GM21529 (cell line): Measurements from ENCODE around the gene ARHGAP21.
A peak's percentile ranks its signal among the peaks of the same experiment; 100 is the strongest.
"Not testable (repeated sequence)": the region's sequence is repeated elsewhere in the genome, so short reads cannot be mapped to it uniquely, and the experiment has no call there.

Experiments used
- ATAC-seq: cut with Tn5 transposase; IDR thresholded peaks from one replicate; pipeline ENCODE4 v1.9.1; 2021; ENCODE audit not compliant: unreplicated experiment

The ARHGAP21 gene

DNA sequence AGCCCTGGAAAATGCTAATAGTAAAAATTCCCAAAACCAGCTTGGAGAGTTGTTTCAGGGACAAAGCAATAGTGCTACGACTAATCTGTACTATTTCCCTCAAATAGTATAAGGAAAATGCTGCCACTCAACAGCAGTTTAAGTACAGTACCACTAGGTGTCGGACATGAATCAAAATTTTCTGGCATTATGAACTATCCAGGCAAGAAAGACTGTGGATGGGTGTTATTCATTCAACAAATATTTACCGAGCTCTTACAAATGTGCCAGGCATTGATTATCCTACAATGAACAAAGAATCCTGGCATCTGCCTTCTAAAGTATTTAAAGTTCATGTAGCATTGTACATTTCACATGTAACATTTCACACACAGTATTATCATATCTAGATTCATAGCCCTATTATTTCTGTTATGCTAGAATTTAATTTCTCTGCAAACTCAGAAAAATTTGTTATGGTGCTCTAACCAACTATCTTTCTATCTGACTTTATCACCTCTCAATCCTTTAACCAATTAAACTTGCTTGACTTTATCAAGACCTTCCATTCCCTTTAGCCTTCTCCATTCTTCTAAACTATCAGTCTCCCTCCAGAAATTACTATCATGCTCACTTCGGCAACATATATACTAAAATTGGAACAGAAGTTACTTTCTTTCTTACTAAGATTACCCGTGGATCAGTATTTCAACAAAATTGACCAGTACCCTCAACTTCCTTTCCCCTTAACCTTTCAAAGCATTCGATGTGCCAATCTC is 80.6 kb downstream of the ARHGAP21 start:
- peak; percentile 84 for ATAC-seq

DNA sequence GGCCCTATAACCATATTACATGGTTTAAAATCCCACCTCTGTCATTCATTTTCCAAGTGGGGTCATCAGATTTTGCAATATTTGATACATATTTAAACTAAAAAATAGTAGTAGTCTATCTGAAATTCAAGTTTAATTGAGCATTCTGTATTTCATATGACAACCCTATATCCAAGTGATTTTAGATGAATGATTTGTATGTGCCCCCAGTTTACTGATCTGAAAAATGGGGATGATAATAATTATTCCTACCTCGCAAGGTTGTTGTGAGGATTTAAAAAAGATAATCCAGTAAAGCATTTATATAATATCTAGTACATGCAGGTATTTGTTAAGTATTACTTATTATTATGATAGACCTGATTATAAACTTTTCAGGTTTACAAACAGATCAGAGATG is 84.6 kb downstream of the ARHGAP21 start:
- no peak for ATAC-seq

DNA sequence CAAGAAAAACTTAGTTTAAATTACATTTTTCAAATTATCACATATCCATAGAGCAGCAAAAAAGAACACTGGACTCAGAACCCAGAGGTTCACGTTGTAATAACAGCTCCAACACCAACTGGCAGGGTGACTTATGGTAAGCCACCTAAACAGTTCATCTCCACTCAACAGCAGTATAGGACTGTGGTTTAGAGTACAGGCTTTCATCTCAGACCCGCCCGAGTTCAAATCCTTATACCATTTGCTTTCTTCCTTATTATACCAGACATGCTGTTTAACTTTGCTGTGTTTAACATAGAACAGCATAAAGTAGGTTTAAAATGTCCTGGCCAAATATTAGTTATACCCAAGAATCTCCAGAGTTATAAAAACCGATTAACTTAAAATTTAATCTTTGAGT is 97.9 kb downstream of the ARHGAP21 start:
- no peak for ATAC-seq

DNA sequence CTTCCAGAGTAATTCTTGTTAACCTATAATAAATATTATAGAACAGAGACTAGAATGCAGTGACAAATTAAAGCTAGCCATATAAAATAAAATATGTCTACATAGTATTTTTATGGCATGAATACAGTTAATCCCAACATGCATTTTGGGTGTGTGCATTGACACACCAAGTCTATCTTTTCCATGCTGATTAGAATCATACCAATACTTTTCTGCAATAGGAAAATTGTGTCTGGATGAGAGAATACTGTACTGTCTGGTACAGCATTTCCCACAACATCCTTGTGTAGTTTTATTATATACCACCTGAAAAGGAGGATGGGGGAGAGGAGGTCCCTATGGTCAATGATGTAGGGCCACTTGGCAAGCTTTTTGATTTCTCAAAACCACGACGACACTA is 100.3 kb downstream of the ARHGAP21 start:
- no peak for ATAC-seq

DNA sequence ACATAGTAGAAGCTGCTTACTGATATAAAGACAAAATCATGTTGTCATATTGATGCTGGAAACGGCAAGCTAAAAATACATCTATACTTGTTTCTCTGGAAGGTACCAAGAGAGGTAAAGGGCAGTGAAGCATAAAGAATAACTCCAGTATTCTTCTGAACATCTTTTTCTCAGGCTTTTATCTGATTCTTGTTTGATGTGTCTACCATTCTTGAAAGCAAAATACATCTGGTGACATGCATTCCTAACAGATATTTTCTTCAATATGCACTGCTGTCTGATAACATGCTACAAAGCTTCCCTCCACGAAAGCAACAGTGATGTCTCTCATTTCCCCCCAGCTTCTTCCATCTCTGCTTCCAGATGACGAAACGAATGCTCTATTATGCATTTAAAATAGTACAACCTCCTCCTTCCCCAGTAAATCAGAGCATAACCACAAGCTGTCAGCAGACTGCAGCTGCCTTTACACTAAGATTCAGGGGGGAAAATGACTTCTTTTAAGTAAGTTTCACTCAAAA is 100.8 kb downstream of the ARHGAP21 start:
- no peak for ATAC-seq

DNA sequence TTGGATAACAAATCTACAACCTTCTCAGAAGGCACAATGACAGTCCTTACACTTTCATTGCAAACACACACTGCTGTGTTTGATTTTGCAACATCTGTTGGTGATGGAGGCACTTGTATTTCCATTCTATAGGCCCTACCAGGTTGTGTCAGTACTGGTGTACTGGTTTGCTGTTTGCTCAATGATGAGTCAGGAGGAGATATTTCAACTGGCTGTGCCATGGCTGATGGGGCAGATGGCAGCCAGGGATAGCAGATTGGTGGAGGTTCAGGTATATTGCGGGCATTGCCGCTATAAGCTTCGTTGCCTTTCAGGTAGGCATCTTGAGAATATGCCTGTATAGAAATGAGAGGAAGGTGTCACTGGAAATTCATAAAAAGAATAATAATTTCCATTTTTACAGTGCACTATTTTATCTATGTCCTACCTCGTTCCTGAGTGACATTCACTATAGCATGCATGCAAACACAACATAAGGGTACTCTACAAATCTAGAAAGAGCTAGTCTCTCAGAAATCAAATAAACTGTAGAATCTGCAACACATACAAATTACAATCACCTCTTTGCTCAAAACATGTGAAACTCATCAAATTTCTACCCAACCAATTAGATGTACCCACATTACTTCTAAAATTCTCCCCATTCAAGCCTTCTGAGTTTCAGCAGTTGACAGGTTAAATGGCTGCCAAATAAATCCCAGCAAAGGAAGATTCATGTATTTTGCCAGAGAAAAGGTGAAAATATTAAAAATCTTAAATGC is 102.5 kb downstream of the ARHGAP21 start:
- not testable (repeated sequence) for ATAC-seq

DNA sequence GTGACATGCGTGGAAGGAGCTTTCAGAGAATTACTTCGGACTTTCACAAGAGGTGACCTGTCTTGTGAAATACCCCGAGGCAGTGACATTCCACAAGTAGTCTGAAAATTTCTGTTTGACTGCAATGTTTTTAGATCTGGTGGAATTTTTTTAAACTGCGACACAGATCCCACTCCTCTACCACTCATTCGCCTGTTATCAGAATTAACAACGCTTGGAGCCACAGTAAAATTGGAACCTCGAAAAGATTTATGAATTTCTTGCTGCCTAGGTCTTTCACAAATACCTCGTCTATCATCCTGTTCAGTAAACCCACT is 103.7 kb downstream of the ARHGAP21 start:
- ATAC-seq = not testable (repeated sequence)

DNA sequence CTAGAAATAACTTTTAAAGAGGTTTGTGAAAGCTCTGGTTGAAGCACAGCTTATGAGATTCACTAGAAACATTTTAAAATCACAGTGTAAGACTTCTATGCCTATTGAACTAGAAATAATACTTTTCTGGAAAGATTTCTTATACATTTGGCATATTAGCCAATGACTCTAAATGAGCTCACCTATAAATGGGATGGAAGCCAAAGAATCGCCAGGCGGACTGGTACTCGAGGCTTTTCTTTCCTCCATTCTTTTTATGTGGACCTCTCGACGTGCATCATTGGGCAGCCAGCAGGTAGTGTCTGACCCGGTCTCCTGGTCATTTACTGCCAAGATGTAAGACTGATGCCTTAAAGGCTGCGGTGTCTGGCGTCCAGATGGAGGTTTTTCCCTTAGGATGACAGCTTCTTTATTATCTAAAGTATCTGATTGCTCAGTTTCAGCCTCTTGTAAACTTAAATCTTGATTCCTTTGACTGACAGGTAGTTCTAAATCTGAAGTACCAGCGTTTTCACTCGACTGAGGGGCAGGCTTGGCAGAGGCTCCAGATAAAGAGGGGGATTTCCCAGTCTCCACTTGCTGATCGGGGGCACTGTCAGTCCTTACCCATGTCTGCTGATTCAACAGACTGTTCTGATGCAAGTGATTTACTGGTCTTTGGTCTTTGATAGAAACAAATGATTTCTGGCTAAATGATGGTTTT is 104.2 kb downstream of the ARHGAP21 start:
- not testable (repeated sequence) for ATAC-seq

DNA sequence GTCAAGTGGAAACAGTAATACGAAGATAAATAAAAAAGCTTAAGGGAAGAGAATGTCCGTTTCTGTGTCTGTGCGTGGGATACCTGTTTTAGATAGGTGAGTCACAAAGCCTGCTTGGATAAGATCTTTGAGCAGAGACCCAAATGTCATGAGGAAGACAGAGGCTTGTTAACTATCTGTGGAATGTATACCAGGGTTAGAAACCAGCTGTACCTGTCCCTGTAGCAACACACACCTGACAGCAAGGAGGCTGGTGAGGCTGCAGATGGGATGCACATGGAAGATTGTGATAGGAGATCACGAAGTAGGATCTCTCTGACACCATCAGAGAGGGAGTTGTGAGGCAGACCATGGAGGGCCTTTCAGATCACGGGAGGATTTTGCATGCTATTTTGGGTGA is 105.3 kb downstream of the ARHGAP21 start:
- no peak for ATAC-seq

DNA sequence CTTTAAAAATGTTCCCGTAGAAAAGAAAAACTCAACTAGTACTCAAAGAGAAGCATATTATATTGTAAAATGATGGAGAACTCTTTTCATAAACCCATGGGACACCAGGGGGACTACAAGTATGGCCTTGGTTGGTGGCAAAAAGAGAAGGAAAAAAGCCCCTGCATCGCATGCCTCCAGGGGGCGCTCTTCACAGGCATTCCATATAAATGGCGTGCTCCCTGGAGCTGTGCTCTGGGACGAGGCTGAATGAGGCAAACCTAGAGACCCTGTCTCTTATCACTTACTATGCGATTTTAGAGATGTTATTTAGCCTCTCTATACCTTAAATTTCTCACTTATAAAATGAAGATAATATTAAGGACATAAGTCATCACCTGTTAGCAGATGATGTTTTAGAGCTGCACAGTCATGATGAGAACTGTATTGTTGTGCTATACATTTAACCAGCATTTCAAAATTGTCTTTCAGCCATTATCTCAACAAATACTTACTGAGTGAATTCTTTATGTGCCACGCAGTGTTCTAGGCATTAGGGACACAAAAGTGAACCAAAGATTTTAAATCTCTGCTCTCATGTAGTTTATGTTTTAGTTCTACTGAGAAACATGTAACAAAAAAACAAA is 105.8 kb downstream of the ARHGAP21 start:
- peak; percentile 79 for ATAC-seq

DNA sequence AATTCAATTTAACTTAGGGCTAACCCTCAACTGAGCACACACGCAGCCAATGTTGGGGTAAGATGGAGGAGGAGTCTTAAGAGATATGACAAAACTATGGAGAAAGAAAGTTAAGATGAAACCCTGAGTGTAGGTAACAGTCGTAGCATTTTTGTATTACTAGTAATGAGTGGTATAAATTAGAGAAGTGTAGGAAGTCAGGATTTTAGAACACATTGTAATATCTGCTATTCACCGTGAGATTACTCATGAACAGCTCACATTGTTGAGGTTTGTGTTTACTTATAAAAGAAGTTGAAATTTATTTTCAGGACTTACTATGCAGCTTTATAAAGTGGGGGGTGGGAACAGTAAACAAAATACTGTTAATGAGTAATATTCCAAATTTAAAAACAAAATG is 107.2 kb downstream of the ARHGAP21 start:
- no peak for ATAC-seq

DNA sequence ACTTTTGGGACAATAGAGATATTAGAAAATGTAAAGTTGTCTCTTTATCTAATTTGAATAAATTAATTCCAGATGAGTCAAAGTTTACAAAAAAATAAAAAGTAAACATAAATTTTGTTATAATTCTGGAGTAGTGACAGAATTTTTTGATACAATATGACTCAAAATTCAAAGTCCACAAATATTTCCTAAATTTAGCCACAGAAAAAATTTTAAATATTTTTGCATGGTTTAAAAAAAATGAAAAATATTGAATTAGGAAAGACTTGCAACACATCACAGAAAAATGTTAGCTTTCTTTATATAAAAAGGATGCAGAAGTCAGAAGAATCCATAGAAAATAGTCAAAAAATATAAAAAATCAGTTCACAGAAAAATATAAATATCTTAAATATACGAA is 117.7 kb downstream of the ARHGAP21 start:
- no peak for ATAC-seq

DNA sequence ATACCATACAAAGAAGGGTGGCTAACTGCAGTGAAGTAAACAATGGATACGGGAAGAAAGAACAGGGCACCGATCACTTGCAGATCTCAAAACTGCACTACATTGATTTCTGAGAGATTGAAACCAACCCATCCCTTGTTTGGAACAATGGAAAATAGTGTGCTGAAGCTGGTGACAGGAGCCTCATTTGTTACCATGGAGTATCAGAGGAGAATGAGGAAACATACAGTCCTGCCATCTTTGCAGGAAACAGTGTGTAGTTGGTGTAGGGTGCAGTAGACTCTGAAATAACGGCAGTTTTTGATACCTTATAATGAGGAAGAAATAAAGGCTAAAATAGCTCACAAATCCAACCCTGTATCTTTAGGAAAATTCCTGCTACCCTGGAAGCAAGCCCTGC is 118.5 kb downstream of the ARHGAP21 start:
- ATAC-seq = no peak

DNA sequence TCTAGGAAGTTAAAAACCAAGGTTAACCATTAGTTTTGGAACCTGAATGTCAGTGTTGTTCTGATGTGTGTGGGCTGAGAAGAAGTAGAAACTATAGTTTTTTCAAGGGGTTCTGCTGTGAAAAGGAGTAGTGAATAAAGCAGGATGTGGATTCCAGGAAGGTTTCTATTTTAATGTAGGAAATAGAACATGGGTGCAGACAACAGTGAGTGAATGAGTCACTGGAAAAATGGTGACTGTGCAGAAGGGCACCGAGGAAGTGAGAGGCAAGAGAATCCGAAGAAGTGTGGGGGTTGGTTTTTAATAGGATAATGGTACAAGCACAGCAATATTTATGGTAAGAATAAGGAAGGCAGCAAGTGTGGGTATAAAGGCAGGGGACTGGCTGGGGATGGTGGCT is 120.4 kb downstream of the ARHGAP21 start:
- ATAC-seq = no peak

DNA sequence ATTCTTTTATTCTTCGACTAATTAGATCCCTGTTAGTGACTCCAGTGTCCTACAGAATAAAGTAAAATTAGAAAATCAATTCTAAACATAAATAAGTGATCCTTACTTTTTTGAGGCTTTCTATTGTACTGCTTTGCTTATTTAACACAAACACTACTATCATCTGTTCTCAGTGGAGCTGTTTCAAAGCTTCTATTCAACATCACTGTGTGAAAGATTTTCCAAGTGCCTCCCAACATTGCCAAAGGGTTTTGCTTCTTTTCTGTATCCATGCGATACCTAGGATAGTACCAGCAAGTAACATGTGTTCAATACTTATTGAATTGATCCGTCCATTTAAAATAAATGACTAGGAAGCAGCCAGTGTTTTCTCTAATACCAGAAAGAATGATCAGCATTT is 125.7 kb downstream of the ARHGAP21 start:
- no peak for ATAC-seq

DNA sequence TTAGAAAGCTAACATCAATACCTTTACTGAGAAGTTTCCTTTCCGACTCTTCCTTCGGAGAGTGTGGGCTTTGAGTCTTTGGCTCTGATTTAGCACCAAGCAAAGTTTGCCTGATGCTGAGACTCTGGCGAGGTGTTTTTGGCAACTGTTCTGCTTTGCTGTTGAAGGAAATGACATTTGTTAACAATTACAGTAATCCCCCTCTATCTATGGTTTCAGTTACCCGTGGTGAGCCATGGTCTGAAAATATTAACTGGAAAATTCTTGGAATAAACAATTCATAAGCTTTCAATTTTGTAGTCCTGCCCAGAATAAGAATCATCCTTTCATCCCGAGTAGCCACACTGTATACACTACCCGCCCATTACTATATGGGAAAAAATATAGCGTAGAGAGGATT is 126.3 kb downstream of the ARHGAP21 start:
- ATAC-seq = no peak

DNA sequence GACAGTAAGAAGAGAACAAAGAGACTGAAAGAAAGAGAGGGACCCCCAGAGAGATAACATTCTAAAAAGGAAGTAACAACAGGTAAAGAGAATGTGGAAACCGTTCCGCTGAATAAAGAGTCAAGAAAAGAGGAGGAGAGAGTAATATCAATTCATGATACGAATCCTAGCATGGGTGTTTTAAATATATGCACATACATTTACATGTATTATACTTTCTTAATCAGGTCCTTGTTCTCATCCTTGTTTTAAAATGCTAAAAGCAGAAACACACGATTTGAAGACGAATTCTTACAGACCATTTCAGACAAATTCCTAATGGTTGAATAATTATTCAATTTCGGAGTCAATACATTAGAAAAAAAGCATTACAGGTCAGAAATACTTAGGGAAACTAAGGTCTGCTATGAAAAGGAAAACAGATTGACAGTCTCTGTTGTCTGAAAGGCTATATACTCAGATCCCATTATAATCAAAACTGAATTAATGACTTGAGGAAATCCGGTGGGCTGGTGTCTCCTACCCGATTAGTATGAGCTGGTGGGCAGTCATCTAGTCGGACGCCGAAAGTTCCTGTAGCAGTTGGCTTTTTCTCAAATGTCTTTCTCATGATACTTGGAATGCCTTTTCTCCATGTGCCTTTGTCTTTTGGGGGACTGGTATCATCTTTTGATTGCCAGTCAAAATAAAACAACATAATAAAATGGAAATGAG is 127.3 kb downstream of the ARHGAP21 start:
- no peak for ATAC-seq

DNA sequence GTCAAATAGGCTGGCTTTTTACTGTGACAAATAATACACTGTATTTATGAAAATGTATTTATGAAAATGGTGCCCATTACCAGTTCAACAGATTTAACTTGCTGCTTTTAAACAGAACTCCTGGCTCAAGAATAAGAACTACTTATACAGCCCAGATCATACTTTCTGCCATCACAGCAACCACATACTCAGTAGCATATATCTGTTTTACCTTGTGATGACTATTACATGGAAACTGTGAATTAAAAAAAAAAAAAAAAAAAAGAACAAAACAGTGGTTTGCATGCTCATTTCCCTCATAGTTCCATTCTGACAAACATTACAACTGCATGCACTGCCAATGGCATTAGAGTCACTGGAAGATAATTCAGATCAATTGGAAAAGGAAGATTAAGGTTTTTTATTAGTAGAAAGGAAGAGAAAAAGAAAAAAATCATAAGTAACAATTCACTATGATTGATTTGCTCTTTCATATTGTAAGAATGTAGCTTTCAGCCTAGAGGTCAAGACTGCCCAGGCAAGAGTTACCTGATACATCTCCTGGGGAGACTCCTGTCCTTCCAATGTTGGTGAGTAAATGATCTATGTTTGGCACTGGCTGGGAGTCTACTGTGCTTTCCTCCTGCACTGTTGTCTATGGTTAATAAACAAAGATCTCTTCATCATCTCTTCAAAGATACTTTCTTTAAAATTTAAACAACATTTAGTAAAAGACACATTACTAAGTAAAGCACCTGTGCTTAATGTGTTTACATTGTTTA is 132.8 kb downstream of the ARHGAP21 start:
- ATAC-seq = no peak

DNA sequence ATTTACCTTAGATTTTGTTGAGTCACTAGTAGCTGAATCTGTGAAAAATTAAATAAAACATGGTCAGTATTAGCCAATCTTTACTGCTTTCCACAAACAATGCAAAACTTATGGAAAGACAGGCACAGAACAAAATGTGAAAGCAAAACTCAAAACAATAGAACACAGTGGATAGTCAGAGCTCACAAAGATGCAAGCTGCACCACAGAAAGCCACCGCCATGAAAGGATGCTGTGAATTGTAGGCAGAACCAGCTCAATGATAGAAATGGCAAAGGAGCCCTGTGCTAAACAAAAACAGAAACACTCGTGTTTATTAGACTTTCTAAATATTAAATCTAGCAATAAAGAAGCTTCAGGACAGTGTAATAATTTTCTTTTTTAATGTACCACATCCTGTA is 134.4 kb downstream of the ARHGAP21 start:
- ATAC-seq = no peak

DNA sequence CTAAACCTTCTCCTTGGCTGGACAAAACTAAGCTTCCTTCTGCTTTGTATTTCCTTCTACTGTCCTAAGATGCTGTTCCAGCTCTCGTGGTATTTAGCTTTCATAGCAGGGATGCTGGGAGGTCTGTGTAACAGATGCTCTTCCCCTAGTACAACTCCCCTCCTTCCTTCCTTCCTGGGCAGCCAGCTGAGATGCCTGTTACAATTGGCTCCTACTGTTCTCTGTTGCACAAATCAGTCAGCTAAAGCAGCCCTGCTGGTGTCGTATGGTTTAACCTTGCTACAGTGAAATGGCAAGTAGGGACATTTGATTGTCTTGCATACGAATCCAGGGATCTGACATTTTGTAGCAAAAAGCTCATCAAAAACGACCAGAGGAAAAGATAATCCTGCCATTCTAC is 143.8 kb downstream of the ARHGAP21 start:
- no peak for ATAC-seq
